DND-41 (cell line): ENCODE results near the gene DRG1.

Experiments
- CTCF ChIP-seq: IDR thresholded peaks from 2 replicates; pipeline ENCODE4 v1.5.1; 2012; ENCODE audit warnings: borderline replicate concordance, low read length, moderate library complexity, mild to moderate bottlenecking; ENCODE audit not compliant: poor library complexity, severe bottlenecking; ENCODE audit errors: extremely low read depth
- EZH2 ChIP-seq: IDR thresholded peaks from 3 replicates; pipeline ENCODE4 v1.6.1; 2012; ENCODE audit warnings: borderline replicate concordance, low read depth, mild to moderate bottlenecking, moderate library complexity, low read length, inconsistent platforms; ENCODE audit not compliant: severe bottlenecking

GRCh38 chr22:31350410-31350863 is 49.0 kb upstream of the DRG1 start:
- TF ChIP-seq CTCF: no peak
- TF ChIP-seq EZH2: no peak
